ENCODE data around the gene MASP2.
"Not testable (repeated sequence)": the region's sequence is repeated elsewhere in the genome, so short reads cannot be mapped to it uniquely, and the experiment has no call there.

MASP2 gene

DNA sequence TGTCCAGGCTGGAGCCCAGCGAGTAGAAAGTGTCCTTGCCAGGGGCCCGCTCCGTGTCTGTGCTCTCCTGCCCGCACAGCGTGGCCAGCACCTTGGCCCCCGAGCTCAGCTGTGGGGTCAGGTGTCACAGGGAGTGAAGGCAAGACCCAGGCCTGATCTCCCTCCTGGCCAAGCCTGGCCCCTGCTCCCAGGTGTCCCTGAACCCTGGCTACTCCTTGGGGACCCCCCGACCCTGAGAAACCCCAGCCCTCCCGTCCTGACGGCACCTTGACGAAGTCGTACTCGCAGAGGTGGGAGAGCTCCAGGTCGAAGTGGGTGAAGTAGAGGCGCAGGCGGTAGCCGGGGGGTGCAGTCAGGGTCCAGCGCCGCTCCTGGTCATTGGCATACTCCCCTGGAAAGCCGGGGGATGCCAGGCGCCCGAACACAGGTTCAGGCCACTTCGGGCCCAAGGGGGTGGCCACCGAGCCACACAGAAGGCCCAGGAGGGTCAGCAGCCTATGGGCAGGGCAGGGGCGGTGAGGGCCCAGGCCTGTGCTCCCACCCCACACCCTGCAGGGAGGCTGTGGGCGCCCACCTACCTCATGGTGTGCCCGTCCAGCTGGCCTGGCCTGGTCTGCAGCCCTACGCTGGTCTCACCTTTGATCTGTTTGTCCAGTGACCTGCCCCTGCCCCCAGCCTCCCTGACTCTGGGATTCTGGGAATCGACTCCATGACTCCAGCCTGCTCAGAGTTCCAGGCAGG lies at the start of gene MASP2:
Gene MASP2, minus strand, starts transcription at position 615 of the 741 bp plus-strand sequence. Its CDS starts 32 bp downstream, at position 583.
- DNase-seq (ENCODE audit: extremely low read depth in 1 of 2, low read depth in 1 of 2) = no peak

DNA sequence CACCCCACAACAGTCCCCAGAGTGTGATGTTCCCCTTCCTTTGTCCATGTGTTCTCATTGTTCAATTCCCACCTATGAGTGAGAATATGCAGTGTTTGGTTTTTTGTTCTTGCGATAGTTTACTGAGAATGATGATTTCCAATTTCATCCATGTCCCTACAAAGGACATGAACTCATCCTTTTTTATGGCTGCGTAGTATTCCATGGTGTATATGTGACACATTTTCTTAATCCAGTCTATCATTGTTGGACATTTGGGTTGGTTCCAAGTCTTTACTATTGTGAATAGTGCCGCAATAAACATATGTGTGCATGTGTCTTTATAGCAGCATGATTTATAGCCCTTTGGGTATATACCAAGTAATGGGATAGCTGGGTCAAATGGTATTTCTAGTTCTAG lies 36.7 kb upstream of the MASP2 start:
- DNase-seq (ENCODE audit: extremely low read depth in 1 of 2, low read depth in 1 of 2) = not testable (repeated sequence)

DNA sequence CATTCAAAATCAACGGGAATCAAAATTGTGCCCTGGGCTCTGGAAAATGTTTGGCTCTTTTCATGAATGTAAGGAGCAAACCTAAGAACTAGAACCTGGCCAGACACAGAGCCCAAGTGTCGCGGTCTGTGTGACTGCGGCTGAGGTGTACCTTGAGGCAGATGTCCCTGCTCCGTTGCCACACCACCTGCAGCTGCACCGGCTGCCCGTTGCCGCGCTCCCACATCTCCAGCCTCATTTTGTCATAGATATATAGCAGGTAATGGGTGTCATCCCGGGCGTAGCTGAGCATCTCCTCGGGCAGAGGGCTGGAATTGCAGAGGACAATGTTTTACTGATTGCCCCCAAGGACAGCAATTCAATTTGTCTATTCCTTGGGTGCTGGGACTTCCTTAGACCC lies 33.9 kb upstream of the MASP2 start:
- no peak for DNase-seq (ENCODE audit: extremely low read depth in 1 of 2, low read depth in 1 of 2)

DNA sequence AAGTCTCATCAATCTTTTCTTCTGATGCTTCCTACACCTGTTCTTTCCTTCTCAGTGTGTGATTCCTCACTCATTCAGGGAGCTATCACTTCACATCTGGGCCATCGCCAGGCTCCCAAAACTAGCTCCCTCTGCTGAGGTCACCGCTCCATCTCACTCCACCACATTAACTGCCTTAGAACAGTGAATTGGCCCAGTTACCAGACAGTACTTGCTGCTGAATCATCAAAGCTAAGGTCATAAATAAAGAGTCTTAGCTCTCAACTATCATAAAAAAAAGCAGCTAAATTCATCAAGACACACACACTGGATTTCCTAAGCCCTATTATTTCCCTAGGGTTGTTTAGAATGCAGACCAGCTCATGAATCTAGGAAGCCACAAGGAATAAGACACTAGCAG lies 31.6 kb upstream of the MASP2 start:
- DNase-seq (ENCODE audit: extremely low read depth in 1 of 2, low read depth in 1 of 2) = no peak

DNA sequence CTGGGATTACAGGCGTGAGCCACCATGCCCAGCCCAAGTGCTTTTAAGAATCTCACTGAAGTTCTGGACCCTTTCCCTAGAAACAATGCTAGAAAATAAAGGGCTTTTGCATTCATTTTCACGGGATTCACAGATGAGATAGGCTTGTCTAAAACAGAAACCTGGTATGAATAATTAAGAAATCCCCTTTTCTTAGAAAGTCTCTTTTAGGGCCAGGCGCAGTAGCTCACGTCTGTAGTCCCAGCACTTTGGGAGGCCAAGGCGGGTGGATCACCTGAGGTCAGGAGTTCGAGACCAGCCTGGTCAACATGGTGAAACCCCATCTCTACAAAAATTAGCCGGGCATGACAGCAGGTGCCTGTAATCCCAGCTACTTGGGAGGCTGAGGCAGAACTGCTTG lies 26.4 kb upstream of the MASP2 start:
- DNase-seq (ENCODE audit: extremely low read depth in 1 of 2, low read depth in 1 of 2) = not testable (repeated sequence)

DNA sequence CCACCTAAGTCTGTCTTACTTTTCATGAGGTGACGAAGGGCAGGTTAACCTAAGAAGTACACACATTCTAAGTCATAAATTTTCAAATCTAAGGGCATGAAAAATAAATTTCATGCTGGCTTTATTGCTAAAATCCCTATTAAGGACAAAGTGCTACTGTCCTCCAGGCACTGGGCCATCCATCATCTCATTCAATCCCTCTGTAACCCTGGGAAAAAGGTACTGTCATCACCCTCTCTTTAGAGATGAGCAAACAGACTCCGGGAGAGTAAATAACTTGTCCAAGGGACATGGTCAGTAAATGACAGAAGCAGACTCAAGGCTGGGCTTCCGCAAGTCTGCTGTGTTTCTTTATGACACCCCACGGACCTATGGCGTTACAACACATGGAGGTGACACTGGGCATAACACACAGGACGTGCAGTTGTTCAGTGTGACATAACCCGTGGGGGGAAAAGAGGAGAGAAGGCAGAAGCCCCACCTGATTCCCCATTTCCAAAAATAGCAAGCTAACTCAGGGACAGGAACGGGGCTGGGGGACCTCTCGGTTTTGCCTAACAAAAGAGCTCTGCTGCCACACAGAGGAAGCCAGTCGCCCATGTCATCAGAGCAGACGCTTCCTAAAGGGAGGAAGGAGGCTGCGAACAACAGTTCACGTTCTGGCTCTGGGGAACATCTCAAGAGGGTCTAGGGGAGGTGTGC lies 25.3 kb upstream of the MASP2 start:
- DNase-seq (ENCODE audit: extremely low read depth in 1 of 2, low read depth in 1 of 2) = no peak

DNA sequence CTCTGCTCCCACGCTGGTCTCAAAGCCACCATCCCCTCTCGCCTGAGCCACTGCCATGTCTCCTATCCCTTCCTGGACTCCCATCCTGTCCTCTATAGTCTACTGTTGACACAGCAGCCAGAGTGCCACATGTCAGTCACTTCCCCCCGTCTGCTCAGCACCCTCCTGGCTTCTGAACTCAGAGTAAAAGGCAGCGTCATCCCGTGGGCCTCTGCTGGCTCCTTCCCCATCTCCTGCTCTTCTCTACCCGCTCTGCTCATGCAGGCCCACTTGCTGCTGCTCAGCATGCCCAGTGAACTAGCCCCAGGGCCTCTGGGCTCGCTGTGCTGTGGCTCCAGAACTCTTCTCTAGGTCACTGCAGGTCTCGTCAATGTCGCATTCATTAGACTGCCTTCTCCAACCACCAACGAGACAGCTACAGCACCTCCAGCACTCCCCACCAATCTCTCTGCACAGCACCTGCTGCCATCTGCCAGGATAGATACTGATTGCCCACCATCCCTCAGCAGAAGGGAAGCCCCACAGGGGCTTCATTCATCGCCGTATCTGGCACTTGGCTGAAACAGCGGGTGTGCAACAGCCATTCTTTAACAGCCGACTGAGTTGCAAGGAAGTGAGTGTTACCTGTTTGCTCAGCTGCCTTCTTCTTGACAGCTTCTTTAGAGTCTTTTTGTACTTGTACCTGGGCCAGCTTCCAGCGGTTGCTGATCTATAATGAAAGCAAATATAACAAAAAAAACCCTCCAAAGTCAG lies 24.6 kb upstream of the MASP2 start:
- no peak for DNase-seq (ENCODE audit: extremely low read depth in 1 of 2, low read depth in 1 of 2)

DNA sequence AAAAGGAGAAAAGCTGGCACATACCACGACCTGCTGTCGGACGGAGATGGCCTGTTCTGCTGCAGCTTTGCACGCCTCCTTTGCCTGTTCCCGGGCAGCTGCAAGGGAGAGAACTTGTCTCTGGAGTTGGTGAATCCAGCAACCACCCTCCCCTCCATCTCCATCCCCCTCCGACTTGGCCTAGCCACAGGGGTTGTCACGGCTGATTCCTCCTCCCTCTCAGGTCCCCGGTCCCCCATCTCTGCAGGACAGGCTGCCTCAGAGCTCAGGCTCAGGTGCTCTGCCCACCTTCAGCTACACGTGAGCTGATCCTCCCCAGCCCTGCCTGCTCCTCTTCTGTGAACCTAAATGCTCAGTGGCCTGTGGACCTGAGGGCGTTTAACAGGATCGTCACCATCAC lies 23.8 kb upstream of the MASP2 start:
- no peak for DNase-seq (ENCODE audit: extremely low read depth in 1 of 2, low read depth in 1 of 2)

DNA sequence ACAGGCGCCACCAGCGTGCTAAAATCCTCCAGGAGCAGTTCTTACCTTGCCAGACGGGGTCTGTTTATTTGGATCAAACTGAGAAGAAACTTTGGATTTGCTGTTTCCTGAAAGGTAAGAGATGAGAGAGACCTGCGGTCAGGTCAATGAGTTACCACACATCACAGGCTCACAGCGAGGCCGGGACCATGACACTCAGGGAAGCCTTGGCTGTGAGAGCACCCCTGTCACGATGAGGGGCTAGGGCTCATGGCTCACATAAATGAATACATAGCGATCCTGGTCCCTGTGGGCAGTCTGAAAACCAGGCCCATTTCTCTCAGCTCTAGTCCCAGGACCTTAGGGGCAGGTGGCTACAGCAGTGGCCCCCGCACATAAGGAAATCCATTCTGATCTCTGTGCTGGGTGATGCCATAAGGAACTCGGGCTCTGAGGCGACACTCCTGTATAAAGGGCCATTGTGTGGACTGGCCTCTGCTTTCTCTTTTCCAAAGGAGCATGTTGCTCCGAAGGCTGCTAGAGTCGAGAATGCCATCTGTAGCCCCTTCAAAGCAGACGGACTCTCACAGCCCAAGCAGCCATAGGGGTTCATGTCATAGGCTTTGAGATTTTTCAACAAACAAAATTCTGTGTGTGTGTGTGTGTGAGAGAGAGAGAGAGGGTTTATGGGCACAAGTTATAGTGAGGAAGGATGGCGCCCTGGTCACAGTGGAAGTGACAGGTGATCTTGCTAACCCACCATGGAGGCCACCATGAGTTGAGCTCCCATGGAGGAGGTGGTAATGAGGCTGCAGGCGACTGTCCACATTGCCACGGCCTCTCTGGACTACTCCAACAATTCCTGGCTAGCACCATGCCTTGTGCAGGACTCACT lies 21.8 kb upstream of the MASP2 start:
- no peak for DNase-seq (ENCODE audit: extremely low read depth in 1 of 2, low read depth in 1 of 2)

DNA sequence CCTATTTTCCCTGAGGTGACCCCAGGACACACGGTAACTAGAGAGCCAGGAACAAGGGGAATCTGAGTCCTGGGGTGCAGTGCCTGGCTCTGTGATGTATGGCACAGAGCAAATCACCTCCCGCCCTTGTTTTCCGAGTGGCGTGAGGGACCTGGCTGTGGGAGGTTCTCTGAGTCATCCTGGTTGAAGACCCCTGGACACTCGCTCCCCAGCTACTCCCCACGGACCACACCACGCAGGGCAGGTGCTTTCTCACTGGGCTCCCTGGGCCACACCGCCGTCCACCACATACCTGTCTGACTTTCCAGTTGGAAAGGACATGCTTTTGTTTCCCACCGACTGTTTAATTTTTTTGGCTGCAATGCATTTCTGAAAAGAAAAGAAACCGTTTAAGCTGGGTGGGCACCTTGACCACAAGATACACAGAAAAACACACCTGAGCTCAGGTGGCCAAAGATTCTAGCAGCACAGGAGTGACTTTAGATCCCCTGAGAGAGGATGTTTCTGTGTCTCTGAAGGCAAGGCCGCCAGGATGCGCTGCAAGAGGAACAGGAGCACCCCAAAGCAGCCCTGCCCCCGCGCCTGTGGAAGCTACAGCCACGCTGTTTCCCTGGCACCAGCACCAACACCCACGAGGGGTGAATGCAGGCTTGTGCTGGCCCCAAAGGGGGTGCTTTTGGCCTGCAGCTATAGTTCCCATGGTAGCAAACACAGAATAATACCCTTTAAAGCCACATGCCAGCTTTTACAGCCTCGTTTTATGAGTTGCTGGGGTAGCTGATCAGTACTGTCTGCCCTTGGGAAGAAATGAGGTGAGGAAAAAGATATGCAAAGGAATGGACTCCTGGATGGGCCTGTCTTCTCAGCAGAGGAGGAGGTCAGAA lies 20.9 kb upstream of the MASP2 start:
- no peak for DNase-seq (ENCODE audit: extremely low read depth in 1 of 2, low read depth in 1 of 2)

DNA sequence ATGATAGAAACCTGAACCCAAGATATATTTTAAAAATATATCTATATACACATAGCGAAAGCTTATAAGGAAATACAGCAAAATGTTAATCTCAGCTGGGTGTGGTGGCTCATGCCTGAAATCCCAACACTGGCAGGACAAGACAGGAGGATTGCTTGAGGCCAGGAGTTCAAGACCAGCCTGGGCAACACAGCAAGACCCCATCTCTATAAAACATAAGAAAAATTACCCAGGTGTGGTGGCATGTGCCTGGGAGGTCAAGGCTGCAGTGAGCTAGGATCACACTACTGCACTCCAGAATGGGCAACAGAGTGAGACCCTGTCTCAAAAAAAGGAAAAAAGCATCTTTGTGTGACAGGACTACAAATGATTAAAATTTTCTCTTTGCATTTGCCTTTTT lies 18.8 kb upstream of the MASP2 start:
- no peak for DNase-seq (ENCODE audit: extremely low read depth in 1 of 2, low read depth in 1 of 2)

DNA sequence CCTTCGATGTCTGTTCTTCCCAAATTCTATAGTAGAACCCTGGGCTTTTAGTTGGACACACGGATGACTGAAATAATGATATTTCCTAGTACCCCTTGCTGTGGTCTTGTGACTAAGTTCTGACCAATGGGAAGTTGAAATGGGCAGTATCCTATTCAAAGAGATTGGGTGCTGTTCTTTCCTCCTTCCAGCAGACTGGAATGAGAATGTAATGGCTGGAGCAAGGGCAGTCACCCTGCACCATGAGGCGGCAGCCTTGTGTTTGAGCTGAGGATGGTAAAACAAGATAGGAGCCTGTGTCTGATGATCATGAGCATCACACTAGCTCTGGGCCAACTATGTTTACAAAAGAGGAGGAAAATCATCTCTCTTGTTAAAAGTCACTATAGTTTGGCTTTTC lies 17.9 kb upstream of the MASP2 start:
- DNase-seq (ENCODE audit: extremely low read depth in 1 of 2, low read depth in 1 of 2) = no peak

DNA sequence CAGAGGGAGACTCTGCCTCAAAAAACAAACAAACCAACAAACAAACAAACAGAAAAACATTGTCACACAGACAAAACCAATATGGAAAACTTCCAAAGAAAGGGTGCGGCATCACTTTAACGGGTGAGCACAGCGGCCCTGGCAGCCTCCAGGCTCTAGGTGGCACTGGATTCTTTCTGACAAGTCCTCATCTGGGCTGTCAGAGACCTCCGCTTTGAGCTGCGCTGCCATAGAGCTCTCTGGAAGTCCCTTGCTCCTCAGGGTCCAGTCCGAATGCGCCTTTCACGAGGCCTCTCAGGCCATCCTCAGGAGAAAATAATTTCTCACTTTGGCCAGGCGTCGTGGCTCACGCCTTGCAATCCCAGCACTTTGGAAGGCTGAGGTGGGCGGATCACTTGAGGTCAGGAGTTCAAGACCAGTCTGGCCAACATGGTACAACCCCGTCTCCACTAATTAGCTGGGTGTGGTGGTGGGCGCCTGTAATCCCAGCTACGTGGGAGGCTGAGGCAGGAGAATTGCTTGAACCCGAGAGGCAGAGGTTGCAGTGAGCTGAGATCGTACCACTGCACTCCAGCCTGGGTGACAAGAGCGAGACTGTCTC lies 17.0 kb upstream of the MASP2 start:
- DNase-seq (ENCODE audit: extremely low read depth in 1 of 2, low read depth in 1 of 2) = not testable (repeated sequence)

DNA sequence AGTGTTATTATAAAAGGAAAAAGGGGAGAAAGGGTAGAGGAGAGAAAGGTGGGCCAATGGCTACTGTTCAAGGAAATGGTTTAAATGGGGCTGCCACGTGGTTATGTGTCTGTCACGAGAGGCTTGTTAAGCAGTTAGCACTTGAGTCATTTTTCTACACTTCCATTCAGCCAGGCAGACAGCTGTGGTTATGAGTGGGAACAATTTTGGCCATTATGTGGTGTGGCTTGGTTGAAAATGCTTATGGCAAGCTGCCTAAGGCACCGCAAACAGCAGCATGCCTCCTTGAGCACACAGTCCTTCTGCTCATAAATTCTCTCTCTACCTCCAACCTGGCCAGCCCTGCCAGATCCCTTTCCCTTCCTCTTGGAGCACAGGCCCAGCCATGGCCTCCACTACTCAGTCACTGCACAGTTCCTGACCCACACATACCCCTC lies 15.9 kb upstream of the MASP2 start:
- no peak for DNase-seq (ENCODE audit: extremely low read depth in 1 of 2, low read depth in 1 of 2)

DNA sequence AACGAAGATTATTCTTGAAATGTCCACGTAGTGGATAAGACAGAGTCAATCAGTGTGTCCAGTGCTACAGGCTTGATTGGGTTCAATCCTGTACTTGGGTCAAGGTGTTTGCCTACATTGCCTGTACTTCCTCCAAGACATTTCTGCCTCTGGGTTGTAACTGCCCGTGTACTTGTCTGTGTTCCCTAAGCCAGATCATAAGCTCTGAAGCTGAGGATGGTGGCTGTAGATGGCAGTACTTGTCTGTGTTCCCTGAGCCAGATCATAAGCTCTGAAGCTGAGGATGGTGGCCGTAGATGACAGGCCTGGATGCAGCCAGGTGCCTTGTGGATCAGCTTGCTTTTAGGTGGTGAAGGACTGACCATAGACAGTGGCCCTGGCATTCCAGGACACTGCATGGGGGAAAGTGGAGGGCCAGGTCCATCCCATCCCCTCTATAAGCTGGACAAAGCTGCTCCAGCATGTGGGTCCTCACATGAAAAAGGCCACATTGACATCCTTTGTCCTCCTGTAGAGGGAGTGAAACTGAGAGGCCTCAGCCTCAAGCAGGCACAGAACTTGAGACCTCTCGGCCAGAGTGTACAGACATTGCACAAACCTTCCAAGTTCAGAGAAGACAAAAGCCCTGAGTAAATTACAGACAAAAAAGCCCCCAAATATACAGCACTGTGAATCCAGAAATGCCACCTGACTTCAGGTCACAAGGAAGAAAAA lies 14.8 kb upstream of the MASP2 start:
- DNase-seq (ENCODE audit: extremely low read depth in 1 of 2, low read depth in 1 of 2) = no peak

DNA sequence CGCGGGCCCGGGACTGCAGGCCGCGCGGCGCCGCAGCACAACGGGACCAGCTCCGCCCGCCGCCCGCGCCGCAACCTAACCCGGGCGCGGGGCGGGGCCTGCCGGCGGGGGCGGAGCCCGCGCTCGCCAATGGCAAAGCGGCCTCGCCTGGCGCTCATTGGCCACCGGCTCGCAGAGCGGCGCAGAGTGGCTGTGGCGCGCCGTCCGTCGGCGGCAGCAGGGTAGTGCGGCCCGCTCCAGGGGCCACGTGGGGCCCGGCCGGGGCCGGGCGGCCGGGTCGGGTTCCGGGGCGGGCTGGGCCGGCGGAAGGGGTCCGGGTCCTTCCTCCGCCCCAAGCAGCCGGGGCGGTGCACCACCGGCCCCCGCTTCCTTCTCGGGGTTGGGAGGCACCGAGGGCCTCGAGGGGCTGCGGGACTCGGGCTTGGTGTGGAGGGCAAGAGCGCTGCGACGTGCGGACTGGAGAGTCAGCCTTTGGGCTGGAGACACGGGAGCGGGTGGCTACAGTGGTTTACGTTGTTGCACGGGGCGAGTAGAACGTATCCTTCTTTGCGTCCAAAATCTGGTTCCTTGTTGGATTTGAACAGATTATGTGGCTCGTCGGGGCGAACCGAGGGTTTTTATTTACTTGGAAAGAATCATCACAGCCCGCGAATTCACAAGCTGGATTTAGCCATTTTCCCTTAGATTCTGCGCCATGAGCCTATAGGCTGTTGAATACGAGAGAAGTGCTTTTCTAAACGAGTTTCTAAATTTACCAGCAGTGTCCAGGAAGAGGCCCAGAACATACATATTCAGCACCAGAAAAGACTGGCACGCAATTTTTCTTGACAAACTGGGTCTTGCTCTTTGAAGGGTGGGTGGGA lies 13.2 kb upstream of the MASP2 start, which contains the start of gene SRM:
Gene SRM, minus strand, starts transcription at position 51 of the 863 bp plus-strand sequence. CDS start 75 bp downstream, outside the sequence.
- peak; percentile 46 to 87 for DNase-seq (ENCODE audit: extremely low read depth in 1 of 2, low read depth in 1 of 2)

DNA sequence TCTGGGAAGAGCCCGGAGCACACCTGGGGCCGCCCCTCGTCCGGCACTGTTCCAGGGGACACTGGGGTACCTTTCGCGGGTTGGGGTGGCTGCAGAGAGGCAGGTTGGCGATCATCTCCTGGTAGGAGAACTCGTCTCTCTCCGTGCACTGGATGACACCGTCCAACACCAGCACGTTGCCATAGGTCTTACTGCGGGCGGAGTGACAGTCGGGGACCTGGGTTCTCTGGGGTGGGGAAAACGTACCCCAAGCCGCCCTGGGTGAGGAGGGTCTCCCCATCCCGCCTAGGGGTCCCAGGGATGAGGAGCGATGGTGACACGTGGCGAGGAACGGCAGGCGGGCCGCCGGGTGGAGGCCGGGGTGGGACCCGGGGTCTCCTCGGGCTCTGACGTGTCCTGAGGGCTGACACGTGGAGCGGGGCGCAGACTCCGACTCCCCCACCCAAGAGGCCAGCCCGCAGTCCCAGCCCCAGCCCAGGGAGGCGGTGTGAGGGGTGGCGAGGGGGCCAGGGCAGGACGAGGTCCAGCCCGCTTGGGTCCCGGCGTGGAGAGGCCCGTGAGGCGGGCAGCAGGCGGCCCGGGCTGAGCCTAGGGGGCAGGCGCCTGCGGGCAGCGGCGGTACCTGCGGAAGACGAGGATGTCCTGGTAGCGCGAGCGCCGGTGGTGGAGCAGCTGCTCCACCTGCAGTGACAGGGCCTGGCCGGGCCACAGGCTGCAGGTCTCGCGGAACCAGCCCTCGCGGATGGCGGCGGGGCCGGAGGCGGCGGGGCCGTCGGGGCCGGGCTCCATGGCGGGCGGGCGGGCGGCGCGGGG lies 12.3 kb upstream of the MASP2 start:
- DNase-seq (ENCODE audit: extremely low read depth in 1 of 2, low read depth in 1 of 2) = peak in 1 of 2 donors; percentile 11

Data from activated CD8-positive, alpha-beta memory T cell treated with anti-CD3 and anti-CD28 coated beads for 1 hour (primary cell).